Activated naive CD4-positive, alpha-beta T cell treated with anti-CD3 and anti-CD28 coated beads for 36 hours (primary cell): ENCODE results near the gene PALM3. TPM values are rescaled to one million over a fixed set of nuclear protein-coding genes. Genes with fewer than 3 reads are reported as not detected.
A peak's percentile ranks its signal among the peaks of the same experiment; 100 is the strongest.

Experiments used
- CTCF ChIA-PET: fragments of 350-600 bp; sonication (Branson Sonifier 250); formaldehyde crosslinking; loops from one replicate; lab custom pipeline; 2021; ENCODE audit warnings: antibody characterized with exemption; lab: Charles Lee
- DNase-seq: peaks from one replicate; pipeline ENCODE4 v3.0.0-alpha.2; 2020
- H3K27ac Mint-ChIP-seq: one replicate; pipeline ENCODE4 v1.8.0; 2021; ENCODE audit warnings: mild to moderate bottlenecking, mixed read lengths
- H3K27me3 Mint-ChIP-seq: one replicate; pipeline ENCODE4 v1.8.0; 2021; ENCODE audit warnings: low read depth, mixed read lengths
- H3K36me3 Mint-ChIP-seq: one replicate; pipeline ENCODE4 v1.8.0; 2021; ENCODE audit warnings: low read depth, mixed read lengths
- H3K4me1 Mint-ChIP-seq: one replicate; pipeline ENCODE4 v1.8.0; 2021; ENCODE audit warnings: low read depth, mixed read lengths
- H3K4me3 Mint-ChIP-seq: one replicate; pipeline ENCODE4 v1.8.0; 2021; ENCODE audit warnings: mild to moderate bottlenecking, moderate library complexity, mixed read lengths
- H3K9me3 Mint-ChIP-seq: one replicate; pipeline ENCODE4 v1.8.0; 2021; ENCODE audit warnings: mixed read lengths
- intact Hi-C: fragments of 100-400 bp; cut with micrococcal nuclease; formaldehyde crosslinking; loops from one replicate; pipeline ENCODE4 v1.15.1; 2023
- total RNA-seq, 2 experiments: library from RNA; stranded (reverse); gene quantifications; one replicate each; pipeline ENCODE4 v1.2.3, GENCODE V29; 2021

PALM3 gene
- total RNA-seq, 2 experiments from 2014 or later, result not detected

GRCh38 chr19:14072535-14073260, 10.8 kb upstream of the PALM3 start, which contains the start of gene MISP3:
TSS of gene MISP3 (plus strand) at chr19:14072786. CDS start at chr19:14073310, 524 bp downstream.
- CTCF ChIA-PET, result interaction anchor here (0.8 to 4.6 kb wide), 16 partner anchors 10 to 214 kb away, joined by 3 to 55 read pairs (median 4); partner anchors contain the start of genes ASF1B, BRME1, CC2D1A and PALM3
- H3K36me3 Mint-ChIP-seq, result no peaks in the 10 kb centered on the region

GRCh38 chr19:14070268-14071050, 8.6 kb upstream of the PALM3 start:
- Mint-ChIP-seq H3K36me3 (no peaks in the 10 kb centered on the region), H3K4me3 (no peak overlapping the region), H3K4me1 (peaks cover 10% of the 10 kb centered on the region), H3K27ac (no peak overlapping the region), H3K9me3 (no peaks in the 10 kb centered on the region), H3K27me3 (peaks cover 4% of the 10 kb centered on the region)
- no peak for DNase-seq
- CTCF ChIA-PET, result interaction anchor here (0.6 to 4.6 kb wide), 11 partner anchors 8 to 292 kb away, joined by 3 to 55 read pairs (median 3); partner anchors contain the start of genes ASF1B and PALM3
- intact Hi-C loops, result loop anchor here (5.0 kb wide), 1 partner anchor 118 kb away; the partner anchor contains the start of gene DCAF15

More at GRCh38 chr19:14072535-14073260, 10.8 kb upstream of the PALM3 start, which contains the start of gene MISP3:
- peak; percentile 30 for DNase-seq
- H3K9me3 Mint-ChIP-seq, result no peaks in the 10 kb centered on the region
- H3K4me1 Mint-ChIP-seq, result peaks cover 10% of the 10 kb centered on the region
- intact Hi-C loops, result loop anchor here (1.0 to 5.0 kb wide), 5 partner anchors 9 to 120 kb away; partner anchors contain the start of gene DCAF15
- H3K4me3 Mint-ChIP-seq, result peak within 1 kb of the TSS; percentile 80
- no peak within 1 kb of the TSS for H3K27ac Mint-ChIP-seq
- peaks cover 4% of the 10 kb centered on the region for H3K27me3 Mint-ChIP-seq

- Mint-ChIP-seq H3K4me1 (no peaks in the 10 kb centered on the region), H3K4me3 (no peak overlapping the region), H3K36me3 (no peaks in the 10 kb centered on the region), H3K27me3 (peaks cover 4% of the 10 kb centered on the region), H3K9me3 (no peaks in the 10 kb centered on the region), H3K27ac (no peak overlapping the region)
- CTCF ChIA-PET, result interaction anchor here (0.6 to 1.0 kb wide), 3 partner anchors 23 to 187 kb away, joined by 3 to 4 read pairs (median 3); no protein-coding TSS in a partner anchor
- intact Hi-C loops, result no loop called here
- DNase-seq, result no peak
Observed at GRCh38 chr19:14066134-14066533, 4.3 kb upstream of the PALM3 start.

- H3K4me1 Mint-ChIP-seq, result peaks cover 12% of the 10 kb centered on the region
- no peaks in the 10 kb centered on the region for H3K36me3 Mint-ChIP-seq
- CTCF ChIA-PET, result interaction anchor here (0.7 to 1.2 kb wide), 3 partner anchors 8 to 10 kb away, joined by 3 to 4 read pairs (median 3); no protein-coding TSS in a partner anchor
- no peak overlapping the region for H3K4me3 Mint-ChIP-seq
- H3K27me3 Mint-ChIP-seq, result peaks cover 28% of the 10 kb centered on the region
- no peak for DNase-seq
- intact Hi-C loops, result no loop called here
- H3K27ac Mint-ChIP-seq, result no peak overlapping the region
- no peaks in the 10 kb centered on the region for H3K9me3 Mint-ChIP-seq
Observed at GRCh38 chr19:14063105-14063504, 1.2 kb upstream of the PALM3 start.

DNA sequence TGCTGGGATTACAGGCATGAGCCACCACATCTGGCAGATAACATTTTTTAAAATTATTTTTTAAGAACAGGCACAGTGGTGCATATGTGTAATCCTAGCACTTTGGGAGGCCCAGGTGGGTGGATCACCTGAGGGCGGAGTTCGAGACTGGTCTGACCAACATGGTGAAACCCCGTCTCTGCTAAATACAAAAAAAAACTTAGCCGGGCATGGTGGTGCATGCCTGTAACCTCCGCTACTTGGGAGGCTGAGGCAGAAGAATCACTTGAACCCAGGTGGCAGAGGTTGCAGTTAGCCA, 631 bp upstream of the PALM3 start:
- H3K27me3 Mint-ChIP-seq, result peaks cover 33% of the 10 kb centered on the region
- DNase-seq, result no peak
- H3K27ac Mint-ChIP-seq, result no peak overlapping the region
- no peaks in the 10 kb centered on the region for H3K36me3 Mint-ChIP-seq
- CTCF ChIA-PET, result interaction anchor here (0.7 to 1.2 kb wide), 2 partner anchors 9 to 10 kb away, joined by 3 read pairs; no protein-coding TSS in a partner anchor
- H3K4me3 Mint-ChIP-seq, result no peak overlapping the region
- intact Hi-C loops, result no loop called here
- peaks cover 17% of the 10 kb centered on the region for H3K4me1 Mint-ChIP-seq
- no peaks in the 10 kb centered on the region for H3K9me3 Mint-ChIP-seq

- intact Hi-C loops, result no loop called here
- H3K4me1 Mint-ChIP-seq, result peaks cover 17% of the 10 kb centered on the region
- CTCF ChIA-PET, result interaction anchor here (1.2 to 5.9 kb wide), 6 partner anchors 9 to 182 kb away, joined by 3 to 55 read pairs (median 12); partner anchors contain the start of gene MISP3
Observed at GRCh38 chr19:14061081-14061749, 661 bp downstream of the PALM3 start.

GRCh38 chr19:14059652-14060155, 2.2 kb downstream of the PALM3 start:
- no peak overlapping the region for H3K4me3 Mint-ChIP-seq
- peaks cover 37% of the 10 kb centered on the region for H3K27me3 Mint-ChIP-seq
- CTCF ChIA-PET, result interaction anchor here (0.8 to 5.9 kb wide), 20 partner anchors 8 to 222 kb away, joined by 3 to 55 read pairs (median 6); partner anchors contain the start of genes BRME1, CC2D1A, IL27RA and MISP3
- intact Hi-C loops, result no loop called here
- DNase-seq, result no peak
- H3K36me3 Mint-ChIP-seq, result no peaks in the 10 kb centered on the region
- H3K9me3 Mint-ChIP-seq, result no peaks in the 10 kb centered on the region
- peaks cover 17% of the 10 kb centered on the region for H3K4me1 Mint-ChIP-seq
- no peak overlapping the region for H3K27ac Mint-ChIP-seq

More at GRCh38 chr19:14061081-14061749, 661 bp downstream of the PALM3 start:
- no peak for DNase-seq
- H3K27me3 Mint-ChIP-seq, result peaks cover 37% of the 10 kb centered on the region
- no peaks in the 10 kb centered on the region for H3K9me3 Mint-ChIP-seq
- H3K27ac Mint-ChIP-seq, result no peak overlapping the region
- H3K4me3 Mint-ChIP-seq, result no peak overlapping the region
- no peaks in the 10 kb centered on the region for H3K36me3 Mint-ChIP-seq

GRCh38 chr19:14059093-14059480, 2.8 kb downstream of the PALM3 start:
- H3K4me1 Mint-ChIP-seq, result peaks cover 17% of the 10 kb centered on the region
- H3K27ac Mint-ChIP-seq, result no peak overlapping the region
- H3K27me3 Mint-ChIP-seq, result peaks cover 37% of the 10 kb centered on the region
- CTCF ChIA-PET, result interaction anchor here (0.5 to 5.9 kb wide), 23 partner anchors 11 to 386 kb away, joined by 3 to 55 read pairs (median 5); partner anchors contain the start of genes BRME1, CC2D1A, IL27RA and MISP3
- intact Hi-C loops, result no loop called here
- H3K4me3 Mint-ChIP-seq, result no peak overlapping the region
- peak; percentile 53 for DNase-seq
- H3K9me3 Mint-ChIP-seq, result no peaks in the 10 kb centered on the region
- no peaks in the 10 kb centered on the region for H3K36me3 Mint-ChIP-seq

- intact Hi-C loops, result no loop called here
- Mint-ChIP-seq H3K4me1 (peaks cover 17% of the 10 kb centered on the region), H3K27ac (no peak overlapping the region), H3K4me3 (peak overlapping the region; percentile 7), H3K36me3 (no peaks in the 10 kb centered on the region), H3K27me3 (peaks cover 37% of the 10 kb centered on the region), H3K9me3 (no peaks in the 10 kb centered on the region)
- CTCF ChIA-PET, result interaction anchor here (0.5 to 5.9 kb wide), 22 partner anchors 10 to 387 kb away, joined by 3 to 55 read pairs (median 4); partner anchors contain the start of genes BRME1, CC2D1A, IL27RA and MISP3
- DNase-seq, result no peak
Observed at GRCh38 chr19:14058182-14059092, 3.4 kb downstream of the PALM3 start.

- H3K4me3 Mint-ChIP-seq, result peak overlapping the region; percentile 45
- peaks cover 12% of the 10 kb centered on the region for H3K36me3 Mint-ChIP-seq
- H3K27me3 Mint-ChIP-seq, result peaks cover 37% of the 10 kb centered on the region
- H3K9me3 Mint-ChIP-seq, result peaks cover 2% of the 10 kb centered on the region
- no peak for DNase-seq
- peaks cover 17% of the 10 kb centered on the region for H3K4me1 Mint-ChIP-seq
- no peak overlapping the region for H3K27ac Mint-ChIP-seq
- CTCF ChIA-PET, result interaction anchor here (0.6 to 5.9 kb wide), 5 partner anchors 8 to 201 kb away, joined by 3 to 55 read pairs (median 6); partner anchors contain the start of gene MISP3
- intact Hi-C loops, result no loop called here
Observed at GRCh38 chr19:14056741-14057356, 5.0 kb downstream of the PALM3 start.
